Stimulated activated CD8-positive, alpha-beta memory T cell treated with anti-CD3 and anti-CD28 coated beads, Interleukin-15, amount 100 ng/mL, for 48 hours (primary cell): Measurements from ENCODE around the gene GABBR2.

Experiments used
- DNase-seq, 2 donors: peaks; one replicate each; pipeline ENCODE4 v3.0.0-alpha.2; 2020; ENCODE audit warnings: low read depth in 2 of 2

Gene GABBR2

DNA sequence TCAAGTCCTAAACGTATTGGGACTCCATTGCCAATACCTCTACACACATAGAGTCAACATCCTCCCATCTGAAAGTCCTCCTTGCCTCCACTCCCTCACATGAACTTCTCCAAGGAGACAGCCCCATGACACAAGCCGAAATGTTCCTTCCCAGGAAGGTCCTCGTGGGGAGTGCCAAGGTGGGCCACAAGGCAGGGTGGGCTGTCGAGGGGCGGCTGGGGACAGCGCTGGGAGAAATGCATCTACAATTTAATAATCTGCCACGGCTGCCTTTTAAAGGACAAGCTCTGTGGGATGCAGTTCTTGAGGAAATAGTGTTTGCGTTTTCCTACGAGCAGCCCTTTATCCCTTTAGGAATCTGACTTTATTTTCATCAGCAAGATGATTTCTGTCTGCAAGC is 138.7 kb downstream of the GABBR2 start:
- no peak for DNase-seq

DNA sequence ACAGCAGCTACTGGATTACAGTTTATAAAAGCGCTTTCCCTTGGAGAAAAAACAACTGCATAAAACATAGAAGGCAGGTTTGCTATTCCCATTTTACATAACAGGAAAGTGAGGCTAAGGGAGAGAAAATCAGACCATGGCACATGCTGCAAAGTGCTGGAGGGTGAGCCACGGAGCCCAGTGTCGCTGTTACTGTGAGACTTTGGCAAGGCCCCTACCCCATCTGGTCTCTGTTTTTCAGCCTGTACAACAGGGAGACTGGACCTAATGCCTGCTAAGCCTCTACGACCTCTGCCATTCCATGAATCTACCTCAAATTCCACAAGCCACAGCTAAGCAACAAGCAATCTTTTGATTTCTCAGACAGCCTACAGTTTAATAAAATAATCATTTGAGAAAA is 139.2 kb downstream of the GABBR2 start:
- no peak for DNase-seq

DNA sequence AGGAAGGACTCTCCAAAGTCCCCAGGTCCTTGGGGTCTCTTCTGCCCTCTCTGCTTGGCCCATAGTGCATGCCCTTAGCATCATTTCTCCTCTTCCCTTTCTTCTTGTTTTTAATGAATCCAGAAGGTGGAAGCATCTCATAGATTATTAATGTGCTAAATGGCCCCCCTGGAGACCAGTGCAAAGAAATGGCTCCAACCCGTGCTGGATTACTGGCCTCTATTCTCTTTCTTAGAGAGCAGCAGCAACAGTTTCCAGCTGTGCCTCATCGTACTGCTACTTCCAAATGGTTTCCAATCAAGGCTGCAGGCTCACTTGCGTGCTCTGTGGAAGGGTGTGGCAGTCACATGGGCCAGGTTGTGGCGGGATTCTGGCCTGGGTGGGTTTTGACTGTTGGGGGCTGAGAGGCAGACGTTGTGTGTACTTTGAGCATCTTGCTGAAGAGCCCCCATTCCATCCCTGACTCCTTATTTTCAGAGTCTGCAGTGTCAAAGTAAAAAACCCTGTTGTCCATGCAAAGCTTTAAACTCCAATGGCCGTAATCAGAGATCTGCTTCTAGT is 139.7 kb downstream of the GABBR2 start:
- DNase-seq: no peak

DNA sequence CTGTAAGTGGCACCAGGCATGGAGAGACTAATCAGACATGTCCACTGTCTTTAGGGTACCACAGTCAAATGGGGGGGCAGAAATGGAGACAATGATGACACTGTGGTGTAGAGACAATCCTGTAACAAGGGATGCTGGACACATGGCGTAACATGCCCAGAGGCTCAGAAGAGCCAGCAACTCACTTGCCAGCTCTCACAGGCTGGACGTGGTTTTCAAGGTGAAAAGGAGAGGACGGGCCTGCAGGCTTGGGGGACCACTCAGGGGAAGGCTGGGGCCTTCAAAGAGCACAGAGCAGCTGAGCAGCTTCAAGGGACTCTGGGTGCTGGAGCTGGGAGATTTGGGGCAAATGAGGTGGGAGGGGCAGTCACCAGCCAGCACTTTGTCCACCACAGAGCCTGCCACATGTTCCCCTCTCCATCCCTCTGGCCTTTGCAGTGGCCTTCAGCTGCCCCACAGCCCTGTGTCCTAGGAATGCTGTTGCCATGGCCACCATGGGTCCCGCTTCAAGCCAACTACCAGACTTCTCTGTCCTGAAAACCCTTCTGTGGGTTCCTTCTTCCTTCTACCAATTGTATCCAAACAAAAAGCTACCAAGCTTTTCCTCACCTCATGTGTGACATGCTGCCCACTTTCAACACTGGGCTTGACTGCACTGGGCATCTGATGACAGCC is 140.4 kb downstream of the GABBR2 start:
- DNase-seq: no peak

DNA sequence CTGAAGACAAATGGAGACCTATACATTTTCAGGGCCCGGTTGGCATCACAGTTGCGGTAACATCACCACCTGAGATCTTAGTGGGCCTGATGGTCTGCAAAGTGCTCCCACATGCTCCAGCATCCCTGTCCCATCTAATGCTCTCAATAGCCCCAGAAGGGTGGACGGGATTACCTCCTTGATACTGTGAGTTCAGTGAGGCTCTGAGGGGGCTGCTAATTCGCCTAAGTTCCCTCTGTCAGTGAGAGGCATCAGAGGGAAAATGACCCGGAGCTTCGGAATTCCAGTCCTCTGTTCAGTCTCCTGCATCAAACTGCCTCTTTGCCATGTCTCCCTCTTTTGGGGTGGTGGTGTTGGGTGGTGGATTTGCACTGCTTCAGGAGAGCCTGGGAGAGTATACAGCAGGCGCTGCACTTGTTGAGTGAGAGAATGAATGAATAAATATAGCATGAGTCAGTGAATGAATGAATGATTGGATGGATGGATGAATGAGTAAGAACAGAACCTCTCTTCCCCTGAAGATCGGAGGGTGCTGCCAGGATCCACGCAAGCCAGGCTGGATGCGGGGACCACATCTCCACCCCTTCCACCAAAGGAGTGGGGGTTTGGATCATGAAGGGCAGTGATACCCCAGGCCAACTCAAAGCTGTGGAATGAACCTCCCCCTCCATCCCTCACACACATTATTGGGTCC is 141.0 kb downstream of the GABBR2 start:
- DNase-seq: no peak

DNA sequence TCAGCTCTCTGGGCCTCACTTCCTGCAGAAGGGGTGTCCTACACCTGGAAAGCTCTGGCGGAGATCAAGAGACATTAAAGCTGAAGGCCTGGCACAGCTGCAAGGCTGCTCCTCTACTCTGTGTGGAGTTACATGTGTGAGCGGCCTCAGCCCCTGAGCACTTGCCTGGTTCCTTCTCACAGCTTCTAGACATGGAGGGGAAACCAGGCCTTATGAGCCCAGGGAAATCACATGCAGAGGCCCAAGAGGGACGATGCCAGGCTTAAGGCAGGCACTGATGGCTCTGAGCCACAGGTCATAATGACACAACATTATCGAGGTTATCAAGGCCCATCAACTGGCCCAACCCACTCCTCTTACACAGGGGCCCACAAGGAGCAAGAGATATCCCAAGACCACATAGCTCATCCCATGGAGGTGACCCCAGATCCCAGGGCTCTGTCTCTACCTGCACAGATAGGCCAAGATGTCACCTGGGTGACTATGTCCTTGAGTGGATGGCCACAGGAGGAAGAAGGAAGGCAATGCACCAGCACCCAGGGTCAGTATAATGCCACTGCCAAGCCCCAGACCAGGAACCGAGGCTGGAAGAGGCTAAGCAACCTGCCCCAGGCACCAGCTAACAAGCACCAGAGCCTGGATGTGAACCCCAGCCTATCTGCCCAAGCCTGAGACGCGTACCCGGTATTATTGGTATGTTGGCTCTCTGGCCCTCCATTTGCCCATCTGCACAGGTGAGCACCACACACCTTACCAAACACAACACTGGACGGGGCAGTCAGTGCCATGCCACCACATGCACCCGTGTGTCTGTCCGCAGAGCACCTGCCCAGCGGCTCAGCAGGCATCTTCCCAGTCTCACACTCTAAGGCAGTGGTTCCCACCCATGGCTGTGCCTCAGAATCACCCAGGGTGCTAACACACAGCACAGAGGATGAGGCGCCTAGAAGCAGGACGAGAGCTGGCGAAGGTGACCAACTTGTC is 143.3 kb downstream of the GABBR2 start:
- no peak for DNase-seq

DNA sequence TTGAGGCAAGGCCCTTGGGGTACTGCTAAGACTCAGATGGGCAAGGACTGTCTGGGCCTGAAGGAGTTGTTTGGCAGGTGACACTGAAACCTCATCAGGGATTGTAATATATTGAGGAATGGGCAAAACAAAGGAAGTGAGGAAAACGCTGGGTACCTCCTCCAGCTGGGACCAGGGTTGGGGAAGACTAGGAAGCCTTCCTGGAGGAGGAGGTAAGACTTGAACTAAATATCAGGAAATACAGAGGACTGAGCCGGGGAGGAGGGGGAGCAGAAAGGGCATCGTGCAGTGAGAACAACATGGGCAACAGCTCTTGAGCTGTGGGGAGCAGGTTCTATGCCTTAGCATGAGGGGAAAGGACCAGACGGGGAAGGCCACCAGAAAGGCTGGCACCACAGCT is 144.0 kb downstream of the GABBR2 start:
- DNase-seq: no peak

DNA sequence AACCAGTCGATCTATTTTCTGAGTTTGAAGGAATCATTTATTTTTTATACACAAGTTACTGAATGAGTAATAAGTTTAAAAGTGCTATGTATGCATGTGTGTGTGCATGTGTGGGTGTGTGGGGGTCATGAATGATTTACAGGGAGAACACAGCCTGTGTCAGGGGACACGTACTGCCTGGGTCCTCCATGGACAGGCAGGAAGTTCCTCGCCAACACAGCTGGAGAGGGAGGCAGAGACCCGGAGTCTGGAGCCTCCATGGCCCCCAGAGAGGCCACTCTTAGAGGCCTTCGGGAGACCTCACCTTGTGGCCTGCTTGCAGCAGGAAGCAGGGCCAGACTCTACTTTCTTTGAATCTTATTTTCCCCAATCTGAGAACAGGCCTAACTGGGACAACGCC is 144.7 kb downstream of the GABBR2 start:
- no peak for DNase-seq

DNA sequence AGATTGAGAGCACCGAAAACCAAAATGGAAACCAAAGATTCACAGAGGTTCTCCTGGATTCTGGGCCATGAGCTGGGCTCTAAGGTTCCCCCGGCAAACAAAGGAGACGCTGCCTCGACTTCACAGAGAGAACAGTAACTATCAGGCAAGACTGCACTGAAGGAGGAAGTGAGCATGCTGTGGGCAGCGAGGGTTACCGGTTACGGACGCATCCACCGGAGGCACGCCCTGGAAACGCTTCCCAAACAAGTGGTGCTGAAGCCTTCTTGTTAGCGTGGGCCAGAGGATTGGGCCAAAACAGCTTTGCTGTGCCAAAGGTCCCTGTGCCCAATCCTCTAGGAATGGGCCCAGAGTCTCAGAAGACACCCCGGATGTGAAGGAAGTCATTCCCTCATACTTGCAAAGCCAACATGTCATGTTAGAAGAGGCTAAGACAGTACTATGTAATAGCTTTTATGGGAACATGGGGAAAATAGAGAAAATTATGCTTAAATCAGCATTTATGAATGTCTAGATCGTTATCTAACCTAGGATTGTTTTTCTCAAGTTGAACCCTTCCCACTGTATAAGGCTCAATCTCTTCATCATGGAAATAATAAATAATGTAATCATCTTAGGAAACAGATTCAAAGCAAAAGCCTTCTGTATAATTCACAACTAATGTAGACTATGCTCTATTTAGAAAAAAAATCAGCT is 145.4 kb downstream of the GABBR2 start:
- DNase-seq: no peak

DNA sequence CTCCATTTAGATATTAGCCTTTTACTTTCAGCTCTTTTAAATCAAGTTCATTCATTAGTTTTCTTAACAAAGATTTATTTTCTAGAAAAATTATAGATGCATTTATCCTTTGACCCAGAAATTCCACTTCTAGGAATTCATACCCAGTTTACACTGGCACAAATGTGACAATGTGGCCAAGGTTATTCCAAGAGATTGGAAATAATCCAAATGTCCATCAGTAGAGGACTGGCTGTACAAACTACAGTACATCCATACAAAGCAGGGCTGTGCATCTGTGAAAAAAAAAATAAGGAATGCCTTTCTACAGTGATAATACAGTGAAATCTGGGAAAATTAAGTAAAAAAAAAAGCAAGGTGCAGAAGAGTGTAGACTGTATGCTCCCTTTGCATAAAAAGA is 149.2 kb downstream of the GABBR2 start:
- DNase-seq: no peak

DNA sequence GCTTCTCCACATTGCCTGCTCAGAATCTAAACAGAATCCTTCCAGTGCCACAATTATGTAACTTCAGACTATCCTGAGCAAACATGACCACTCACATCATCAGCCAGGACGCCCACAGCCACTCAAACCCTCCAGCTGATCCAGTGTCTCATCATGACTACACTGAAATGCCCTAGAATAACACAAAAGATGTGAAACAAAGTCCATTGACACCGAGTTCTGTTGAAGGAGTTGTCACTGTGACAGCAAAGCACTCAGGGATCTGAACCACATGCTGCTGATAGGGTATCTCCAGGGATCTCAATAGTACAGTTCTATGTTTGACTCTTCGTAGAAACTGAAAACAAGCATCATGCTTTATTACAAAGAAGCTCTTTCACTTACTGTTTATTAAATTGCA is 150.2 kb downstream of the GABBR2 start:
- DNase-seq: no peak

DNA sequence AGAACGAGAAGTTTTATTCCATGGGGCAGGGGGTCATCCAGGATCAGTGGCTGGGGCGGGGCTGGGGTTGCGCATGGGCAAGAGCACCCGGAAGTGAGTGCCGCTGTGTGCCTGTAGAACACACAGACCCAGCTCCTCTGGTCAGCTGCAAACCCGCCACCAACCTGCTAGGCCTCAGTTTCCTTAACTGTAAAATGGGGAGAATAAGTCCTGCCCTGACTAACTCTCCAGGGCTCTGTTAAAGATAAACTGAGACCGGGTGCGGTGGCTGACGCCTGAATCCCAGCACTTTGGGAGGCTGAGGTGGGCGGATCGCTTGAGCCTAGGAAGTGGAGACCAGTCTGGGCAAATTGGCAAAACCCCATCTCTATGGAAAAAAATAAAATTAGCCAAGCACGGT is 152.2 kb downstream of the GABBR2 start:
- DNase-seq: no peak

DNA sequence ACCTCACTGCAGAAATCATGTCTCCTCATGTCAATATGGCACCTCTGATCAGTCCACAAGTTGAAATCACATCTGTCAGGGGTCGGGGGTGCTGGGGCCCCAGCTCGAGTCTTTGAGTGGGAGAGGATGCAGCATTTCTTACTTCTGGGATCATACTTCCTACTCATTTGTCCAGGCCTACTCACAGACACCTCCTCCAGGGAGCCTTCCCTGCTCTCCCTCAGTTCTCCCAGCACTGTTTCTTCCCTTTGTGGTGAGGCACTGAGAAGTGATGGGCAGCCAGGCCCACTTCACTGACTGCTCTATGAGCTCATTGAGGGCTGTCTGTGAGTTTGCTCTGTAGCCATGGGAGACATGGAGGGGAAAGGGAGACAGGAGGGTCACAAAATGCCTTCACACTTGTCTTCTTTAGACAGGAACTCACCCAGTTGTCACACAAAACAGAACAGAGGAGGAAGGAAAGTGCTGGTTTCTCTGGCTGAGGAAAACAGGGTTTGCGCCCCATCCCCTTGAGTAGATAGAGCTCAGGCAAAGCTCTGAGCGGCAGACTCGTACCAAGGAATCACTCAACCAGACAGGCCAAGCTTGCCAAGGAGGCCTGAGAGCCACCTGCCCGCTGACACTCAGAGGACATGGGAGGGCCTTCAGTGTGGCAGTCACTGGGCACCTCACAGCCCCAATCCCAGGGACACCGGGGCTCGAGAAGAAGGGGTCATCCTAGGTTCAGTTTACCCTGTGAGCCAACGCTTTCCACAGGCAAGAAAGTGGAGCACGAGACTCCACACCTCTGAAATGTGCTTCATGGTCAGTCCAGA is 152.9 kb downstream of the GABBR2 start:
- no peak for DNase-seq

DNA sequence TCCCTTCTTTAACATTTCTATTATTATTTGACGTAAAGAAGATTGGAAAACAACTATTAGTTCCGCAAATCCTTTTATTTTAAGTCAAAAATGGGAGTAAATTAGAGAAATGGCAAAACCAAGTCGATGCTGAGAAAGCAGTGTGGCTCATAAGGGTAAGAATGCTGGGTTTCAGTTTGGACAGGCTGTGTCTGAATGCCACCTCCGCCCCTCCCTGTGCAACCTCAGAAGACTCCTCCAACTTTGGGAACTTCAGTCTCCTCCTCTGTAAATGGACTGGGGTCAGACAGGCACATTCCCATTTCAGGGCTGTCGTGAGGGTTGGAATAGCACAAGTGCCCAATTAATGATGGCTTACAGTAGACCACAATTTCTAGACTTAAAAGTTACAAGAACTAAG is 154.0 kb downstream of the GABBR2 start:
- DNase-seq: no peak

DNA sequence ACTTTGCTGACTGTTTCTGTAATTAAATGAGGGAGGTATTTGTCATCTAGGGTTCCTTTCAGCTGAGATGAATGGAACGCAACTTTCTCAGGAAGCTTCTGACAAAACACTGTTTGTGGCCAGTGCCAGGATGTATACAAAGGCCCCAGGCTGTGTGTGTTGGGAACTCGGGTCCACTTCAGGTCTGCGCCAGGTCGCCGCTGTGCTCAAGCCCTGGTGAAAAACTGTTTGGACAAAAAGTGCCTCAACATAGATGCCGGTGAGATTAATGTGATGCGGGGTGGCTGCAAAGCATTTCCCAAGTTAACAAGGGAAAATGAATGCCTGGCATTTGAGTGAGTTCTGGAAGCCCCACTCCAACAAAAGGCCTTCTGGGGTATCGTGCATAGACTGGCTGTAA is 156.4 kb downstream of the GABBR2 start:
- DNase-seq: no peak

DNA sequence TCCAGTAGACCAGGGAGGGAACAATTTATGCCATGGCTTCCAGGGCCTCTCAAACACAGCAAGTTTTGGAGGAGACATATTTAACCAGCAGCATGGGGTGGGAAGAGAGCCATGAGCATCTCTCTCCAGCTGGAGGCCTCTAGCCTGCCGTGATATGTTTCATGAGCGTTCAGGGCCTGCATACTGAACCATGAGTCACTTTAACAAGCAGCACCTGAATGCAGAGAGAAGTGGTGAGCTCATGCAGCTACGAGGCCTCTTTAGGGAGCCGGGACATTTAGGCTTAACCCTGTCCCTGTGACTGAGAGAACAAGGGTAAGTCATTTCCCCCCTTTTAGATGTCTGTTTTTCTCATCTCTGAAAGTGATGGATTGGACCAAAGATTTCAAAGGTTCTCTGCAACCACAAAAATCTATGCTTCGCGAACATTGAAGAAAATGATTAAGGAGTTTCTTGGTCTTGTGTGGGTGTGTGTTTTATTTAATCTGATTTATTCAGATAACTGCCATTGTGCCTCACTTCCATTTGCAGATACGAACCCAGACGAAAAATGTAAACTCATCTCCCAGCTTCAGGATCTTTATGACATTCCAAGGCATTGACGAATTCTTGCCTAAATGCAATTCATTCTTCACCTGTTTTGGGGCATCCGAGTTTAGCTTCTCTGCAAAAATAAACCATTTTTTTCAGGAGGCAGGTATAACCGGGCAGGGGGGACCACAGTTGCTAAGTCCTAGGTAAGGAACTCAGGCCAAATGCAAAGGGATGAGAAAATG is 157.0 kb downstream of the GABBR2 start:
- no peak for DNase-seq

DNA sequence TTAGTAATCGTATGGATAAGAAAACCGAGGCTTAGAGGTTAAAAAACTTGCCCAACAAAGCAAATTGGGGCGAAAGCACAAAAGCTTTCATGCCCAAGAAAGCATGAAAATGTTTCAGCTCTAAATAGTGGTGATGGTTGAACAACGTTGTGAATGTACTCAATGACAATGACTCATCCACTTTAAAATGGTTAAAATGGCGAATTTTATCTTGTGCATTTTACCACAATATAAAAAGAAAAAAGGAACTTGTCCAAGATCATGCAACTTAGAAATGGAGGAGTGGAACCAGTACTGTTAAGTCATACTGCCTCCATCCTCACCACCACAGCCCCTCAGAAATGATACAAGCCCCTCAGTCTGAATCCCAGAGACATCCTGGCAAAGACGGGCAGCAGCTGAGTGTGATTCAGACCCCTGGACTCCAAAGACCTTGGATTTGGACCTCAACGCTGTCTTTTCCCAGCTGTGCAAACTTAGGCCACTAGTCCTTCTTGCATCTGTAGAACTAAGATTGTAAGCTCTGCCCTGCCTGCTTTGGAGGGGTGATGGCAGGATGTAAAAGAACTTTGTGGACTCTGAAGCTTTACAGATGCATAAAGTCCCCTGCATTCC is 158.4 kb downstream of the GABBR2 start:
- DNase-seq: no peak

DNA sequence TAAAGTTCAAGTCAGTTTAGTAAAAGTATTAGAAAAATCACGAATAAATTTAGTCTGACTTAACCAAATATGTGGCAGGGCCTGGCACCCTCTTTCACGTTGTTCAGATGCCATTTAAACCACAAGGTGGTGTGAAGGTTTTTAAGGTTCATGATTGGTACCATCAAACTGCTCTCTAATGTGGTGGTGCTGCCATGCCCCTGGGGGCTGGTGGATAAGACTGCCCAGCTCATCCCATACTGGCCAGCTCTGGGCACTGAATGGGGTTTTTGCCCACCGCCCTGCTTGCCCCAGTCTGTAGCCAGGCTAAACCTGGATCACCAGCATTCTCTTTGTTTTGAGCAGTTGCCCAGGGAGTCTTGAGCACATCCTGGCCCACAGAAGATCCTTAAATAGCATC is 159.3 kb downstream of the GABBR2 start:
- DNase-seq: no peak

DNA sequence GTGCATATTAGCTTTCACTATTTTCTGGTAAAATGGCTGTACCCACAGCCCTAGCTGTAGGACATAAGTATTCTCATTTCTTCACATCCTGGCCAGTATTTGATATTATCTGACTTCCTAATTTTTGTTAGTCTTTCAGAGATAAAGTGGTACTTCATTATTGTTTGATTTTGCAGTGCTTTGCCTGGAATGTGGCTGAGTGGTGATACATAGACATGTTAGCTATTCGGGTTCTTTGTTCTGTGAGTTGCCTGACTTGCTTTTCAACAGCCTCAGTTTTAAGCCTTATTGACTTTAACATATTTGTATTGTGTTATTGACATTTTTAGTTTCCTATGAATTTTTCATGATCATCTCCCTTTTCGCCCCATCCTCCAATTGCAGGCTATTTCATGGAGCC is 161.1 kb downstream of the GABBR2 start:
- no peak for DNase-seq

DNA sequence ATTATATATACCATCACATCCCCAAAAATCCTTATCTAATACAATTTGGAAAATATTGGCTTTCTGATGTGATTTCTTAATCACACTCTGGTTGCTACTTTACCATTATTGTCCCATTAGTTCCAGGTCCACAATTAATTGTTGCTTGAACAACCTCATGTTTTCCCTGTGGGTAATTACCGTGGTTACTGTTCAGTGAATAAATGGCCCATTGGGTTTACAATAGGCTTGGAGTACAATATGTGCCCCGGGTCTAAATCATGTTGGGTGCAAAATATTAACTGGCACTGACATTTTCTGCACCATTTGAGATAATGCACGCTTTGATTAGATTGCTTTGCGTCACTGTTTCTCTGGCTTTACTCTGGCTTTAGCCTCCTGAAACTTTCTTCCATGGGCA is 163.7 kb downstream of the GABBR2 start:
- DNase-seq: no peak
